HG02571 (cell line): Measurements from ENCODE around the gene SSBP2.
"Not testable (repeated sequence)": the region's sequence is repeated elsewhere in the genome, so short reads cannot be mapped to it uniquely, and the experiment has no call there.

ENCODE experiments used
- ATAC-seq: cut with Tn5 transposase; IDR thresholded peaks from one replicate; pipeline ENCODE4 v1.9.1; 2021; ENCODE audit warnings: mild to moderate bottlenecking, moderate library complexity; ENCODE audit not compliant: unreplicated experiment

SSBP2 gene

DNA sequence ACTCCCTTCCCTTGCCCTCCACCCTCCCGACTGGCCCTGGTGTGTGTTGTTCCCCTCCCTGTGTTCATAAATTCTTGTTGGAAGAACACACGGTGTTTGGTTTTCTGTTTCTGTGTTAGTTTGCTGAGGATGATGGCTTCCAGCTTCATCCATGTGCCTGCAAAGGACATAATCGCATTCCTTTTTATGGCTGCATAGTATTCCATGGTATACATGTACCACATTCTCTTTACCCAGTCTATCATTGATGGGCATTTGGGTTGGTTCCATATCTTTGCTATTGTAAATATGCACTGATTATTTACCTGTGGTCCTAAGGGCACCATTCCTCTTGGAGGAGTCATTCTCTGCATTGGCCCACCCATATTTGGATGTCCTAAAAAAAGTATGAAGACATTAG, 277.5 kb downstream of the SSBP2 start:
- not testable (repeated sequence) for ATAC-seq

DNA sequence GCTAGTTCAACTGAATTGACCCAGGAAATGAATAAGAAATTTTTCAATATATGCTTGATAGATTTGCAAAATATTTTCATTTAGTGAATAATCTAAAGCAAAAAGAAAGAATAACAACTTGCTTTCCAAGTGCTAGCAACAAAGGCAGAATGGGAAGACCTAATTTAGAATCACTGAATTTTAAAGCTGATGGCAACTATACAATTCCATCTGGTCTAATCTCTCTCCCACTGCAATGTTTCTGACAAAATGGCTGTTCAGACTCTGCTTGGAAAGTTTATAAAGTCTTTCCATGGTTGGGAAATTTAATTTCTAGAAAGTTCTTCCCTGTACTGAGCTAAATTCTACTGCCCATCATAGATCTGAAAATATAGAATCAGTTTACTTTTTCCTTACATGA, 281.2 kb downstream of the SSBP2 start:
- no peak for ATAC-seq

DNA sequence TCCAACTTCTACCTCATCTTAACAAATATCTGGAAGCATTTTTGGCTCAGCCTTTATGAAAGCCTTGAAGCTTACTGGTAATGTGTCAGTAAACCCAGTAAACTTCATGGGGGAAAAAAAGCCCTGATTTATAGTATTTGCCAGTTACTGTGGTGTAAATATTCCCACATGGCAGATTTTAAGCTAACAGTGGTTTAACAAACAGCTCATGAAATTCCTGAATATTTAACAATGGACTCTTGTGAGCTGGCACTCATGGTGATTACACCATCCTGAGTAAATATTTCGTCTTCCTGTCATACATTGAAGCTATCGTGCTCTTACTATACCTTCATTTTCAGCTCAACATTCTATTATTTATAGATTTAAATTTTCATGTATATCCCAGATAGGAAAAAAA, 300.0 kb downstream of the SSBP2 start:
- no peak for ATAC-seq

DNA sequence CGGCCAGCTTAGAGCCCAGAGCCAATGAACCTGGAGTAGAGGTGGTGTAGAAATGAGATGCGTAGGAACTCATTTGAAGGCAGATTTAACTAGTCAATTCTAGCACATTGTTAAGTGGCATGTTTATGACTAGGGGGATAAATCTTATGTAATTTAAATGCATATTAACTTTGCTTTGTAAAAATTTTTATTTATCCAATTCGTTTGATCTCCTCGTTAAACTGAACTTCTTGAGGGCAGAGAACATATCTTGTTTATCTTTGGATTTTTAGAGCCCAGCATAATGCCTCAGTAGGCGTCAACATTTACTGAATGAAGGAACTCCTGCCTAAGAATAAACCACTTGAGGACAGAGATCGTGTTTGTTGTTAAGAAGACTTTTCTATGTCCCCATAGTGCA, 315.9 kb downstream of the SSBP2 start:
- no peak for ATAC-seq

DNA sequence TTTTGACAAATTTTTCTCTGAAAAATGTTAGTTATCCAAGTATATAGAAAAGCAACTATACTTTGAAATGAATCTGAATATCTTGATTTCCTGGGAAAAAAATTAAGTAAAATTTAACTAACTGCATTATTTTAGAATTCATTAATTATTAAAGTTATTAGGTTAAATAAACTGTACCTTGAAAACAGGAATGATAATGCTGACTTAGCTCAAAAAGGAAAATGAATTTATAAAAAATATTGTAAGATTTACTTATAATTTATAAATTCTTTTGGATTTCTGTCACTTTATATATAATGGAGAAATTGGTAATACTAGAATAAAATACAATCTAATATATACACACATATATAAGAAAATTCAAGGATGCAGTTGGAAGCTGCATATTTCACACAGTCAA, 320.9 kb downstream of the SSBP2 start:
- no peak for ATAC-seq

DNA sequence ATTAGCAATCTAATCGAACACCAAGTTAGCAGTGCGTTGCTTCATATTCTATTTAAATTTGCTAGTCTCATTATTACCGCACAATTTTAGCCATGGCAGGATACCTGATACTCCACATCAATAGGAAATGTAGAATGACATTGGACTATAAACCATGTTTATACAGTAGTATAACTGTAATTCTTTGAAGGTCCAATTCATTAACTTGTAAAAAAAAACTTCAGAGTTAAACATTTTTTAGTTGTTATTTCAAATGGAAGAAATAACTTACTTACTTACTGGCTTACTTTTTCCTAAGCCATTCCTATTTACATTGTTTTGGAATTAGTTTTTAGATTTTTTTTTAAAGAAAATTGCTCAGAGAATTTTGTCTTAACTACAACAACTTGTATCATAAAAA, 321.5 kb downstream of the SSBP2 start:
- ATAC-seq, result no peak

DNA sequence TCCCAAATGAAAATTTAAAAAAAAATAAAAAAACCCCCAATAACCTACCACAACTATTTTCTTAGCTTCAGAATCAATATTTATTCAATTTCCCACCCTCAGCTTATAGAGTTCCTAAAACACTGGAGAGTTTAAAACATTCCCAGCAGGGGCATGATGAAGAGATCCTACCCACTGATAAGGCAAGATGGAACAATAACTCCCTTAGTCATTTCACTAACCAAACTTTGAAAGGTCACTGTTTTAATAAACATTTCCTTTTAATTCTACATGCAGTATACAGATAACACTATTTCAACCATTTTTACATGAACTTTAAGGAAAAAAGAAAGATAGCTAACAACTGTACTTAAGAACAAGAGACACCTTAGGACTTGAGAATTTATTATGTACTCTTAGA, 322.0 kb downstream of the SSBP2 start:
- no peak for ATAC-seq

DNA sequence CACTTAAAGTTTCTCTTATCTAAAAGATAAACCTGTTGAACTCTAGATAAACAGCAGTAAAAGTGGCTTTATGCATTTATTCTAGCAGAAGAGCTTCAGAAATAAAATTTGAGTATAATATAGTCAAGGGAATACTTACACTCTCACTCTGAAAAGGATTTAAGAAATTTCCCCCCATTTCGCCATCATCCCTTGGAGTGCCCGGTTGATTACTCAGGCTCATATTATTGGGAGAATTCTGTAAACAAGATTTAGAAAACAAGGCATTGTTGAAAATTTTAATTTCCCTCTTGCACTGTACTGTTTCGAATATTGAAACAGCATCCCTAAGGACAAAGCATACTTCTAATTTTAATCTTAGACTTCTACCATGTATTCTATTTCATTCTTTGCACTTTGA, 322.5 kb downstream of the SSBP2 start:
- no peak for ATAC-seq

DNA sequence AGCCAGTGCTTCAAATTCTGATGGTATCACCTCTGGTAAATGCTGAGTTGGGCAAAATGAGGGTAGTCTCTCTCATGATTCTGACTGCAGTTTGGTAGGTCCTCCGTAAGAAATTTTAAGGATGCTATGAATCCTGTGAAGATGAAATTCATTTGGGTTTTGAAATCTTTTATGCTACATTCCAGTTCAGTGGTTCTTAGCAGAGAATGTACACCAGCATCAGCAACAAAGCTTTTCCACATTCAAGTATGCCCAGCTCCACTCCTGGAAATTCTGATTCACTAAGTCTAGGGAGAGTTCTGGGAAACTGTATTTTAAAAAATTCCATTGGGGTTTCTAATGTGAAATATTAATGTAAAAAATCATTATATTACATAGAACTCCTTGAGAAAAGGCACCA, 323.3 kb downstream of the SSBP2 start:
- ATAC-seq, result no peak

DNA sequence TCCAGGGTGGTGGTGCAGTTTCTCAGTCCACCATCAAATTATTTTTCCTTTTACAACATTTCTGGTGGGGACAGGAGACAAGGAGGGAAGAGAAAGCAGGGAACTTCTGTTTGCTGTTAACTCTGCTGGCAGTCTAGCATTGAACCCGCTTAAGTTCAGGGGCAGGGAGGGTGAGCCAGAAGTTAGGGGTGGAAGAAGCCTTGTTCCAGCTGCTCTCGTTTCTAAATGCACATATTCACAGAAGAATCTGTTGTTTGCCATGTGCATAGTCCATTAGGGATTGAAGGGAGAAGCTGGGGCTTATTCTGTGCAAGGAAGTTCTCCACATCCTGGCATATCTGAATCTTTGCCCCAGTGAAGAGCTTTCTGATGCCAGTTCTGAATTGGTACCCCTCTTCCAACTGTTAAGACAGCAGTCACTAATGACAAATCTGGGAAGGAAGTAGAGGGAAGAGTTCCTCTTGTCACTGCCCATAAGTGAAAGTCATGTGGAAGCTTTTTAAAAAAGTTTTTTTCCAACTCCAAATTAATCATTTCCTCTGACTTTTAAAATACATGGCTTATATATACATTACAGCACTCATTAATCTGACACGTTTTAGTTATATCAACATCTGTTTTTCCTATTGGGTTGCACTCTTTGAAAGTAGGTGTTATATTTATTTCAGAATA, 324.4 kb downstream of the SSBP2 start:
- ATAC-seq, result no peak

DNA sequence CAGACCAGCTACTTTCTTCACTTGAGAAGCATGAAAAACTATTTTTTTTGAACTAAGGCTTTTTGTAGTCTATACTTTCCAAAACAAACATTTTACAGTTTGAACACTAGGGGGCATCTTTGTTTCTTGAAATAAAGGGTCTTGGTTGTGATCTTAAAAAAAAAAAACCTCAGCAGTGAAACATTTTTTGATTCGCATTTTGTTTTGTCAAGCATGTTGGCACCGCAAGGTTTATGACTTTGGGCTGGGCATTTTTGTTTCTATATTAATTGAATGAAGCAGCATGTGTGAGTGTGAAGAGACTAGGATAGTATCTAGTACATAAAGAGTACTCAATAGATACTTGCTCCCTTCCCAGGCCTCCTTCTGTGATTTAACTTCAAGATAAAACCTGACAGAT, 325.3 kb downstream of the SSBP2 start:
- ATAC-seq, result no peak

DNA sequence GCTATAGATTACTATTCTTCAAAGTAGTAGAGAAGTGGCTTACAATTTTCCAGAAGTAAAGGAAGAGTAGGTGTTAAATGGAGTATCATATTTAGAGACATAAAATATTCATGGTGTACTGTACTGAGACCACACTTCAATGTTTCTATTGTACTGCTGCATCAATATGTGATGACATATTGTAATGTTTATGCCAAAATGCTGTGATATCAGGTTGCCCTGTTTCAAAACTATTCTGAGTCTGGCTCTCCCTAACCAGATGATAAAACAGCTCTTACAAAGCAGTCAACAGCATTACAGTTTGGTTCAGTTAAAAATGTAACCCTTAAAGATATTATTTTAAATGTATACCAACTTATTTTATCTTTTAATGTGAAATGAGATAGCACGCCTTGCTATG, 326.2 kb downstream of the SSBP2 start:
- ATAC-seq, result no peak

DNA sequence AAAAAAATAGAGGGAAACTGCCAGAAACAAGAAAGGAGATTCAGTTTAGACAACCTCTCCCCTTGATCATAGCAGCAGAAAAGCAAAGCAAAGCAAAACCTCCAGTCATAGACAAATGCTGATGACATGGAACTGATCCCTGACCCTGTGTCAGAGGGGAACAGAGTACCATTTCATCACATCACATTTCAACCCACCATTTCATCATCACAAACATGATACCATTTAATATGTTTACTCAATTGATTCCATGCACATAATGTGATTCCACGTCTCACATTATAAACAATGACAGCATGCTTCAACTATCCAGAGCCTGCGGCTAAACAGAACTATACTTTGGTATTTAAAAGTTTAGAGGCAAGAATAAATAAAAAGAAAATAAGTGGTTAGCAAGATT, 328.2 kb downstream of the SSBP2 start:
- no peak for ATAC-seq

DNA sequence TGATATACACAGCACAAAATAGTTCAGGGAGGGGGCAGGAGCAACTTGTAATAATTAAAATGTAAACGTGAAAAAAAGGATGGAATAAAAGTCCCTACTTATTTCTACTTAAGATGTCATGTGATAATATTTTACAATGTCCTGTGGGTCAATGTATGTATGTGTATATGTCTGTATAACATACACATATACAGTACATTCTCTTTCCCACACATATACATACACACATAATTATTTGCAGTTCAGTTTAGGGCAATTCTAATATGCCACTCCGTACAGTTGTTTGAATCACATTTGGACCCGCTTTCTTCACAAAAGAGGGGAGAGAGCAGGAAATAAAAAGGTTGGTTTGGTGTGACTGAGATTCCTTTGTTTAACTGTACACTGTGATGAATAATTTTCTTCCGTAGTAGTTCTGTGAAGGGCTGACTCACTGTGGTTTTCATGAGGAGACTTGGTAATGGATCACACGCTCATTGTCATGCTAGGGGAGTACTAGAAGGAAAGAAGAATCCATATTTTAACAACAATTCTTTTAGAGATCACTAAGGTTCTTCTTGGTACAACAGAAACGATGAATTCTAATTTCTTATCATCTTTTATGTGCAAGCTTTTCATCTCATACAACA, 330.7 kb downstream of the SSBP2 start:
- no peak for ATAC-seq

DNA sequence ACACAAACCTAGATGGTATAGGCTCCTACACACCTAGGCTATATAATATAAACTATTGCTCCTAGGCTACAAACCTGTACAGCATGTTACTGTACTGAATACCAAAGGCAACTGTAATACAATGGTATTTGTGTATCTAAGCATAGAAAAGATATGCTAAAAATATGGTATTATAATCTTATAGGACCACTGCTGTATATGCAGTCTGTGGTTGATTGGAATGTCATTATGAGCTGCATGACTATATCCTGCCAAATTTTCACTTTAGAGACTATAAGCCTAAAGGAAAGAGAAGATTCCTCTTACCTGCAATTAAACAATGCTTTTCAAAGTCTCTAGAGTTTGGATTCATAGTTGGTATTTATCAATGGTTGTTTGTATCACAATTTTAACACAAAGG, 332.3 kb downstream of the SSBP2 start:
- no peak for ATAC-seq

DNA sequence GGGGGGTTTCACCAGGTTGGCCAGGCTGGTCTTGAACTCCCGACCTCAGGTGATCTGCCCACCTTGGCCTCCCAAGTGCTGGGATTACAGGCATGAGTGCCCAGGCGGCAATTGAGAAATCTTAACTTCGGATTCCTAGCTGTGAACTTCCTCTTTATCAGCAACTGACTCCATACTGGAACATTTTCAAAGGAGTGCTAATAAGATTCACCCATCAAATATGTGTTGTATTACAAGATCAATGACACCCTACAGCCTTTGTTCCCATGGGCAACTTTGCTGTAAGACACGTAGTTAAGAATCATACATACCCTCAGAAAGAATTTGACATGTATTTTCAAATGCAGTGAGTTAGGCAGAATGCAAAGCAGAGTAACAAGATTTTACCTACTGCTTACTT, 333.8 kb downstream of the SSBP2 start:
- ATAC-seq, result no peak

DNA sequence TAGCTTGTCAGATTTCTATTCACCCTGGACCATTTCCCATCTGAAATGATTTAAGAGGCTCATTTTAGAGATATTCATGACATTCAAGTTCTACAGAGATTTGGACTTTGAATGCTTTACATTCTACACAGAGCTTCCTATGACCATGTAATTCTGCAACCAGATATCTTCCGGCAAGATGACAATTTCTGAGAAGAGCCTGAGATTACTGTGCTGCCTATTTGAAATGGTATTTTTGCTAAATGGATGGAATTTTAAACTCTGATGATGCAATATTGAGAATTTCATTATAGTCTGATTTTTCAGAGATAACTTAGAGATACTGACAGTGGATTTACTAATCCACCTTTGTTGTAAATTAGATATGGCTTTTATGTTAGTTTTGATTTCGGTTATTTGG, 341.0 kb downstream of the SSBP2 start:
- no peak for ATAC-seq

DNA sequence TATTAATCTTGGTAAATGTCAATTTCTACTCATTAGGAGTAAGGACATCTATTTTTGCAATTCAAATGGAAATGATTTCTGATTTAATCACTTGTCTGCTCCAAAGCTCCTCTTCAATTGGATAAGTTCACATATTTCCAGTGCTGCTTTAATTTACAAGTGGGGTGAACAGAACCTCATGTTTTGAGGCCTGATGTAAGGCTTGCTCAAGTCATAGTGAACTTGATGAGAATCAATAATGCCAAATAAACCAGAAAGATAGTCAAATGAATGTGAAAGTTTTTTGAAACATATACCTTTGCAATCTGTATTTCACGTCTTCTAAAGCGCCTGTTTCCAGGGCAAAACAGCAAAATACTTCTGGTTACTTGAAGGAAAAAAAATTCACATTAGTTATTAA, 341.5 kb downstream of the SSBP2 start:
- ATAC-seq, result no peak

DNA sequence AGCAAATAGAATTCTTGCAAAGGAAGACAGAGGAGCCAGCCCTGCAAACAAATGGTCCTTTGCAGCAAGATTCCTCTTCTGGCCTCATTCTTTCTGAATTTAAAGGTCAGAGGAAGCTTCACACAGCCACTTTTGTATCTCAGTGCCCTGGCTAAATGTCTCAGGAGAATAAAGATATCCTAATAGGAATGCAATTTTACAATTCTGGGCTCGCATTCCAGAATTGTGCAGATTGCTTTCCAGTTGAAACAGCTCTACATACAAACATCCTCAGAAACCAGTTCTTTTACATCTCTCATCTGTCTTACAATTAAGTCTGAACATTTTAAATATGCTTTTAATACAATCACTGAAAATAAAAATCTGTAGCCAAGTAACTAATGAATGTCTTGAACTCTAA, 342.4 kb downstream of the SSBP2 start:
- no peak for ATAC-seq

DNA sequence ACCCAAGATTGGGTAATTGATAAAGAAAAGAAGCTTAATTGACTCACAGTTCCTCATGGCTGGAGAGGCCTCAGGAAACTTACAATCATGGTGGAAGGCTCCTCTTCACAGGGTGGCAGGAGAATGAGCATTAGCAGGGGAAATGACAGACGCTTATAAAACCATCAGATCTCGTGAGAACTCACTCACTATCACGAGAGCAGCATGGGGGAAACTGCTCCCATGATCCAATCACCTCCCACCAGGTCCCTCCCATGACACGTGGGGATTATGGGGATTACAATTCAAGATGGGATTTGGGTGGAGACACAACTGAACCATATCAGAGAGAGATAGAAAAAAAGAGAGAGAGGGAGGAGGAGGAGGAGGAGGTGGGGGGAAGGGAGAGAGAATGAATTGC, 343.1 kb downstream of the SSBP2 start:
- ATAC-seq, result not testable (repeated sequence)

DNA sequence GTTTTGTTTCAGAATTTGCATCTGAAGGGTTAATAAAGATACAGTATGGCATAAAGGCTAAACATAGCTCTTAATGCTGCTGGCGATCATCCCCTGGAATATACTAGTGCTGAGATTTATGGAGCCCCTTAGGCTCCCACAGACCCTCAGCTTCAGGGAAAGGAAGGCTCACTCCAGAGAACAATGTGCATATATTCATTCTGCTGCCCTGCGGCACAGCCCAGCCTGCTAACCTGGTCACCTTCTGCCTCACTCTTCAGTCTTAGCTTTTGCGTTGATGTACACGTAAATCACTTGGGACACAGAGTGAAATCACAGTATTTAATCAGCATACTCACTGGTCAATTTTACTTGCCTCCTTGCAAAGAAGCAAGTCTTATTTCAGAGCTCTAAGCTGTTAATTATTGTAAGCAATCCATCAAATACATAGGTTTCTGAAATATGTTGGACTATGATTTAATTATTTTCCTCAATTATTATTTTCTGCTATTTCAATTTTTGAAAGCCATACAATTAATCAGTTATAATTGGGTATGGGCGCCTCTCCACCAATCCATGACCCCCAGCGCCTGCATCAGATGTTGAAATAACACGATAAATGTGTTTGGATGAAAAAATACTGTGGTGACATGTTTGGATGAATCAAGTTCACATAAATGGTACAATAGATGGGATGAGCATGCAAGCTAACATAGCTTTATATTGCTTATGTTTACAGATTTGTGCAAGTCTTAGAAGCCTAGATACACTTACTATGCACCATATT, 345.6 kb downstream of the SSBP2 start:
- no peak for ATAC-seq

DNA sequence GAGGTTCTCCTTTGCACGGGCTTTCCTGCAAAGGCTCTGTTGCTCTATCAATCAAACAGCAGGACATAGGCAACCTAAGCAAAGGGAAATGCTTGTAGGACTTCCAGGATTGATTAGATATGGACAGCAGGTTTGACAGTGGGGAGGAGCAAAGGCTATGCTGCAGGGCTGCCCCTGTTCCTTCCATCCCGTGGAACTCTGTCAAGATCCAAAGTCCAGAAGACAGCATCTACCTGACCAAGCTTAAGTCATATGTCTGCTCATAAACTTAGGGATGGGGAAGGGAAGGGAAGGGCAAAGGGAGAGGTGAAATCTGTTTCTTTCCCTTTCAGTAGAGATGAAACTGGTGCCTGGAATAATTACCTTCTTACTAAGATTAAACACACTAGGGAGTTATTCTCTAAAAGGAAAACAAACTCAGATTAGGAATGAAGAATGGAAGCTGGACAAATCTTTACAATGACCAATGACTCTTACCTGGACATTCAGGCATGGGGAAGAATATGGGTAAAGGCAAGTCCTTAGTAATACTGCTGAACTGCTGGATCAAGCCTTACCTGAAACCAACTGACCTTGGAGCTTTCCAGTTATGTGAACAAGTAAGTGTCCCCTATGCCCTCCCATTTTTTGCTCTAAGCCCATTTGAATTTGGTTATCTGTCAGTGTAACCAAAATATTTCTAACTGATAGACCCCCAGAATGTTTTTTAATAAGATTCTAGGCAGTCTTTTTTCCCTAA, 348.5 kb downstream of the SSBP2 start:
- ATAC-seq, result no peak
